Esophagus squamous epithelium (tissue), 5 donors: ENCODE measurements around the gene CSMD2. TPM values are rescaled to one million over a fixed set of nuclear protein-coding genes. Genes with fewer than 3 reads are reported as not detected.

Source experiments
- DNase-seq: peaks from one replicate; lab custom pipeline; 2025; lab: John Stamatoyannopoulos, UW
- H3K27ac ChIP-seq, 4 donors: fragments of 200-600 bp; sonication (generic); one replicate each; pipeline ENCODE4 v1.5.1; 2016 to 2019; ENCODE audit warnings: mild to moderate bottlenecking in 1 of 4
- H3K27me3 ChIP-seq, 4 donors: fragments of 200-600 bp; sonication (generic); 1 replicate in 3 of 4; 2 replicates in 1 of 4; pipeline versions ENCODE4 v1.5.1 to v1.6.0; 2017 to 2021; ENCODE audit warnings: antibody characterized with exemption in 1 of 4
- H3K36me3 ChIP-seq, 3 donors: fragments of 200-600 bp; sonication (generic); one replicate each; pipeline ENCODE4 v1.5.1; 2016 to 2019
- H3K4me1 ChIP-seq, 3 donors: fragments of 200-600 bp; sonication (generic); one replicate each; pipeline ENCODE4 v1.5.1; 2017 to 2019
- H3K4me3 ChIP-seq, 4 donors: fragments of 200-600 bp; sonication (generic); 1 replicate in 3 of 4; 2 replicates in 1 of 4; pipeline ENCODE4 v1.5.1; 2016 to 2019; ENCODE audit warnings: mild to moderate bottlenecking in 2 of 4, moderate library complexity in 1 of 4
- H3K9me3 ChIP-seq, 3 donors: fragments of 200-600 bp; sonication (generic); one replicate each; pipeline ENCODE4 v1.5.1; 2016 to 2019
- POLR2A ChIP-seq, 4 donors: fragments of 450-650 bp; IDR thresholded peaks; one replicate each; pipeline ENCODE4 v1.6.1; 2017; ENCODE audit warnings: antibody characterized with exemption in 4 of 4, mild to moderate bottlenecking in 4 of 4, moderate library complexity in 3 of 4
- WGBS, 2 donors: methylation state at CpG; one replicate each; pipeline ENCODE4 v1.1.5; 2018; 5-methylcytosine and 5-hydroxymethylcytosine counted together
- intact Hi-C: fragments of 100-400 bp; cut with DNase I; formaldehyde crosslinking; loops from one replicate; pipeline ENCODE4 v1.15.0; 2022
- total RNA-seq, 4 donors: library from RNA; depleted of rRNA; stranded (reverse); fragments of >200 nt; gene quantifications; one replicate each; pipeline ENCODE4 v1.1.0, GENCODE V29; 2016
- TF ChIP-seq, protein P1 (sequence below), 6 experiments: fragments of 450-650 bp in 4 of 6; fragments of 200-600 bp in 2 of 6; sonication (generic) in 2 of 6; IDR thresholded peaks; one replicate each; pipeline ENCODE4 v1.5.1; 2016 to 2019; ENCODE audit warnings: antibody characterized with exemption in 6 of 6, mild to moderate bottlenecking in 4 of 6, moderate library complexity in 4 of 6
- donor health status: DM: yes; HTN: yes; CAD: no.

The CSMD2 gene
- total RNA-seq, 4 donors from 2014 or later, result under 0.01 to 0.13 TPM; not detected in 2

- TF ChIP-seq, protein P1, sequence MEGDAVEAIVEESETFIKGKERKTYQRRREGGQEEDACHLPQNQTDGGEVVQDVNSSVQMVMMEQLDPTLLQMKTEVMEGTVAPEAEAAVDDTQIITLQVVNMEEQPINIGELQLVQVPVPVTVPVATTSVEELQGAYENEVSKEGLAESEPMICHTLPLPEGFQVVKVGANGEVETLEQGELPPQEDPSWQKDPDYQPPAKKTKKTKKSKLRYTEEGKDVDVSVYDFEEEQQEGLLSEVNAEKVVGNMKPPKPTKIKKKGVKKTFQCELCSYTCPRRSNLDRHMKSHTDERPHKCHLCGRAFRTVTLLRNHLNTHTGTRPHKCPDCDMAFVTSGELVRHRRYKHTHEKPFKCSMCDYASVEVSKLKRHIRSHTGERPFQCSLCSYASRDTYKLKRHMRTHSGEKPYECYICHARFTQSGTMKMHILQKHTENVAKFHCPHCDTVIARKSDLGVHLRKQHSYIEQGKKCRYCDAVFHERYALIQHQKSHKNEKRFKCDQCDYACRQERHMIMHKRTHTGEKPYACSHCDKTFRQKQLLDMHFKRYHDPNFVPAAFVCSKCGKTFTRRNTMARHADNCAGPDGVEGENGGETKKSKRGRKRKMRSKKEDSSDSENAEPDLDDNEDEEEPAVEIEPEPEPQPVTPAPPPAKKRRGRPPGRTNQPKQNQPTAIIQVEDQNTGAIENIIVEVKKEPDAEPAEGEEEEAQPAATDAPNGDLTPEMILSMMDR (IDR thresholded peaks at IDR 0.05), result no peak
- no peak for TF ChIP-seq POLR2A (IDR thresholded peaks at IDR 0.05)
- Histone ChIP-seq H3K27ac (no peak overlapping the region), H3K36me3 (no peaks in the 10 kb centered on the region), H3K4me3 (no peak overlapping the region), H3K9me3 (no peaks in the 10 kb centered on the region), H3K4me1 (peaks cover 0 to 37% (median 3%) of the 10 kb centered on the region in 3 donors), H3K27me3 (peaks cover 0 to 46% (median 0%) of the 10 kb centered on the region in 4 donors)
- WGBS, 2 donors, result 27 to 47% methylated on average over 9 to 10 of the region's 17 CpGs
- DNase-seq, result no peak
- intact Hi-C loops, result no loop called here
Observed at GRCh38 chr1:33971018-33971710, 193.9 kb downstream of the CSMD2 start.

DNA sequence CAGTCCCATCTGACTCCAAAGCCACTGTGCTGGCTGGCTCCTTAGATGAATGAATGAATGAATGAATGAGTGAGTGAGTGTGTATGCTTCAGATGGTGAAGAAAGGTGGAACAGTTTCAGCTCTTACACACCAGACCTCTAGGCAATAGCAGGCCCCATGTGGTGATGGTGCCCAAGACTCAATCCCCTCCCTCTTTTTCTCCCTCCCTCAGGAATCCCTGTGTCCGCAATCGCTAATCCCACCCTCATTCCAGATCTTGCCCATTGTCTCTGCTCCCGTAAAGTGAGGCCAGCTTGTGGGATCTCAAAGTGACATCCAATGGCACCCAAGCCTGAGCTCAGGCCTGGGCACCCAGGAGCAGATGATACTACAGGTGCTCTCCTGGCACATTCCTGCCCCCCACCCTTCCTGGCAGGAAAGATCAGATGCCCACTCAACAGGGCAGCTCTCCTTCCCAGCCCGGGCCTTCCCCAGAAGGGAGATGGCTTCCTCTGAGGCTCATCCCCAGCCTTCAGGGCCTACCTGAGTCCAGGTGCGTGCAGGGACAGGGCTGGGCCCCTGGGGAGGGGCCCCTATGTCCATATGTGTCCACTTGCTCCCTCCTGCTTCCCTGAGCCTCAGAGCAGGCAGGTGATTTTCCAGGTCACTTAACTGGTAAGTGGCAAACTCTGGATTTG is 194.7 kb downstream of the CSMD2 start:
- Histone ChIP-seq H3K4me3 (no peak overlapping the region), H3K27ac (no peak overlapping the region), H3K9me3 (no peaks in the 10 kb centered on the region), H3K27me3 (peaks cover 0 to 40% (median 0%) of the 10 kb centered on the region in 4 donors), H3K4me1 (peaks cover 0 to 37% (median 3%) of the 10 kb centered on the region in 3 donors), H3K36me3 (no peaks in the 10 kb centered on the region)
- TF ChIP-seq, protein P1 (IDR thresholded peaks at IDR 0.05), result no peak
- TF ChIP-seq POLR2A (IDR thresholded peaks at IDR 0.05), result no peak
- 68 to 73% methylated on average over 3 to 4 of the region's 5 CpGs for WGBS, 2 donors
- intact Hi-C loops, result no loop called here
- no peak for DNase-seq

GRCh38 chr1:33966346-33967141 is 198.5 kb downstream of the CSMD2 start:
- WGBS, 2 donors, result 49 to 50% methylated on average over 11 to 12 of the region's 12 CpGs
- DNase-seq, result no peak
- Histone ChIP-seq H3K36me3 (no peaks in the 10 kb centered on the region), H3K27me3 (peaks cover 0 to 28% (median 0%) of the 10 kb centered on the region in 4 donors), H3K4me3 (no peak overlapping the region), H3K27ac (no peak overlapping the region), H3K9me3 (no peaks in the 10 kb centered on the region), H3K4me1 (peaks cover 0 to 10% (median 0%) of the 10 kb centered on the region in 3 donors)
- TF ChIP-seq POLR2A (IDR thresholded peaks at IDR 0.05), result no peak
- TF ChIP-seq, protein P1 (IDR thresholded peaks at IDR 0.05), result no peak
- intact Hi-C loops, result no loop called here

DNA sequence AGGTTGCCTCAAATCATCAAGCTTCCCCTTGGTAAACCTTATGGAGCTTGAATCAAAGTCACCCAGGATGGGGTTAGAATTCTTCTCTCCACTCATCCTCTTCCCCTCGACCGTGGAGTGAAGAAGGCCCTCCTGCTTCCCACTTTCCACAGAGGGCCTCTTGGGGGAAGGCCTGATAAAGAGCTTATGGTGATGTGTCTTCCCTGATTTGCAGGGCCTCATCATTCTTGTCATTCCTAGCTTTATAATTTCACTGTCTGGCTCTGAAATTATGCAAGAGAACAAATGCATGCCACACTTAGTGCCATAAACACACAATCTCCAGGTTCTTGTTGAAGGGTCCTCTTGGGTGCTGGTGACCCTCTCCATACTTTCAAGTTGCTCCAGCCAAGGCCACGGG is 199.9 kb downstream of the CSMD2 start:
- no peak overlapping the region for H3K27ac ChIP-seq
- WGBS, 2 donors, result 66 to 72% methylated on average over 2 to 3 of the region's 3 CpGs
- no peak overlapping the region for H3K4me3 ChIP-seq
- peaks cover 0 to 37% (median 0%) of the 10 kb centered on the region in 4 donors for H3K27me3 ChIP-seq
- no peak for DNase-seq
- no peaks in the 10 kb centered on the region for H3K36me3 ChIP-seq
- H3K9me3 ChIP-seq, result no peaks in the 10 kb centered on the region
- TF ChIP-seq POLR2A (IDR thresholded peaks at IDR 0.05), result no peak
- TF ChIP-seq, protein P1 (IDR thresholded peaks at IDR 0.05), result no peak
- intact Hi-C loops, result no loop called here
- H3K4me1 ChIP-seq, result no peaks in the 10 kb centered on the region
